MCF 10A (cell line): ENCODE measurements around the gene STARD13. TPM values are rescaled to one million over a fixed set of nuclear protein-coding genes. Genes with fewer than 3 reads are reported as not detected.
A peak's percentile ranks its signal among the peaks of the same experiment; 100 is the strongest.

Experiments
- BruUV-seq: library from RNA; stranded (reverse); fragments of 400-500 nt; replicated peaks from 2 replicates; lab custom pipeline; 2021; lab: Mats Ljungman, UMichigan
- CTCF ChIA-PET: fragments of 300-600 bp; sonication (Branson Sonifier 250); formaldehyde crosslinking; extraction: SDS; loops from one replicate; lab custom pipeline; 2021; ENCODE audit warnings: antibody characterized with exemption, inconsistent platforms; lab: Yijun Ruan, JAX
- POLR2A ChIA-PET: fragments of 300-600, 350-650 bp; sonication (Branson Sonifier 250); formaldehyde crosslinking; extraction: SDS; loops from one replicate; lab custom pipeline; 2020; ENCODE audit warnings: antibody characterized with exemption, inconsistent platforms; lab: Yijun Ruan, JAX
- DNase-seq: peaks from one replicate; pipeline ENCODE4 v3.0.0-alpha.2; 2018; ENCODE audit not compliant: unreplicated experiment
- H3K27ac Mint-ChIP-seq: one replicate; pipeline ENCODE4 v1.8.0; 2022; ENCODE audit warnings: mild to moderate bottlenecking, low read depth, mixed read lengths; ENCODE audit not compliant: unreplicated experiment
- H3K27me3 Mint-ChIP-seq: one replicate; pipeline ENCODE4 v1.8.0; 2022; ENCODE audit warnings: mixed read lengths; ENCODE audit not compliant: insufficient read depth, unreplicated experiment
- H3K36me3 Mint-ChIP-seq: one replicate; pipeline ENCODE4 v1.8.0; 2022; ENCODE audit warnings: mild to moderate bottlenecking, moderate library complexity, mixed read lengths; ENCODE audit not compliant: insufficient read depth, unreplicated experiment
- H3K4me1 Mint-ChIP-seq: one replicate; pipeline ENCODE4 v1.8.0; 2022; ENCODE audit warnings: mixed read lengths; ENCODE audit not compliant: insufficient read depth, unreplicated experiment
- H3K4me3 Mint-ChIP-seq: one replicate; pipeline ENCODE4 v1.8.0; 2022; ENCODE audit warnings: mild to moderate bottlenecking, moderate library complexity, mixed read lengths; ENCODE audit not compliant: unreplicated experiment
- H3K9me3 Mint-ChIP-seq: one replicate; pipeline ENCODE4 v1.8.0; 2022; ENCODE audit warnings: mixed read lengths; ENCODE audit not compliant: unreplicated experiment
- intact Hi-C: fragments of 100-400 bp; cut with micrococcal nuclease; formaldehyde crosslinking; loops from 2 replicates; pipeline ENCODE4 v1.14.1; 2022
- total RNA-seq: library from RNA; stranded (reverse); gene quantifications from 2 replicates; pipeline ENCODE4 v1.2.3, GENCODE V29; 2022
- TF ChIP-seq, protein P1 (sequence below): fragments of 200-600 bp; IDR thresholded peaks from one replicate; pipeline ENCODE4 v1.8.0; 2022; ENCODE audit warnings: antibody characterized with exemption, mild to moderate bottlenecking; ENCODE audit not compliant: unreplicated experiment

The STARD13 gene
- total RNA-seq, 1 experiment from 2014 or later = 31.9 TPM

DNA sequence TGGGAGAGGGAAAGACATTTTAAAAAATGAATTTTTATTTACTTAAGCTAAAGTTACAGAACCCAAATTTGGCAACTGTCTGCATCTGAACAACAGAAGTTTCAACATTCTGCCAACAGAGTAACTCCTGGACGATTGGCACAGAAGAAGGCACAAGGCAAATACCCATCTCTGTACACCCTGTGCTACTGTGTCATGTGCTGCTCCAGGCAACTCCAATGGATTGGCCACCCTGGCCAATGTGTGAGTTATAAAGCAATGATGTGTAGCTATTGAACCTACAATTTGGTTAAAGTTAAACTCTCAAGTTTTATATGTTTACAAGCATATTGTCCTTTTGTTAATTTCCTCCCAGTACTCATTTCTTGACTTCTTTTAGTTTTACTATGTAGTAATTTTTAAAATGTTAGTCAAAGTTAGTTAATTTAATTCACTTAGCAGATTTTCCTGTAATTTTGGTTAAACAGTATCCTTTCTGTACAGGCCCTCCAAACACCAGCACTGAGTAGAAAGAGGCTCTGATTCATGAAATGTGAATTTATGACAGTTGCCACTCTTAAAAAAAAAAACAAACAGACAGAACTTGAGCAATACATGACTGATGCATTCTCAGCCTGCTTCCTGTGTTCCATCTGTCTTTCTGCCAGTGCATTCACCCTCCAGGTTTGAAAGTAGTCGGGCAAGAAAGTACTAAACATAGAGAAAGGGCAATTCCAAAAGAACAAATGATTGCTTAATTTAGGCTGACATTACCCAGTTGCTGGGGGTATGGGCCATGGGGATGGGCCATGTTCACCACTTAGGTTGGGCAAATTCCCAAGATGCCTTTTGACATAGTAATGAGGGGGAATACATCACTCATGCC is 5.9 kb downstream of the STARD13 start:
- CTCF ChIA-PET = interaction anchor here (0.7 kb wide), 2 partner anchors 51 to 261 kb away, joined by 3 read pairs; no protein-coding TSS in a partner anchor
- Mint-ChIP-seq H3K36me3 (peaks cover 51% of the 10 kb centered on the region), H3K27me3 (no peaks in the 10 kb centered on the region), H3K9me3 (no peaks in the 10 kb centered on the region), H3K4me3 (peak overlapping the region; percentile 91), H3K4me1 (peaks cover 67% of the 10 kb centered on the region), H3K27ac (peak overlapping the region; percentile 95)
- peak; percentile 94 for DNase-seq
- BruUV-seq = no TSS peak
- TF ChIP-seq, protein P1, sequence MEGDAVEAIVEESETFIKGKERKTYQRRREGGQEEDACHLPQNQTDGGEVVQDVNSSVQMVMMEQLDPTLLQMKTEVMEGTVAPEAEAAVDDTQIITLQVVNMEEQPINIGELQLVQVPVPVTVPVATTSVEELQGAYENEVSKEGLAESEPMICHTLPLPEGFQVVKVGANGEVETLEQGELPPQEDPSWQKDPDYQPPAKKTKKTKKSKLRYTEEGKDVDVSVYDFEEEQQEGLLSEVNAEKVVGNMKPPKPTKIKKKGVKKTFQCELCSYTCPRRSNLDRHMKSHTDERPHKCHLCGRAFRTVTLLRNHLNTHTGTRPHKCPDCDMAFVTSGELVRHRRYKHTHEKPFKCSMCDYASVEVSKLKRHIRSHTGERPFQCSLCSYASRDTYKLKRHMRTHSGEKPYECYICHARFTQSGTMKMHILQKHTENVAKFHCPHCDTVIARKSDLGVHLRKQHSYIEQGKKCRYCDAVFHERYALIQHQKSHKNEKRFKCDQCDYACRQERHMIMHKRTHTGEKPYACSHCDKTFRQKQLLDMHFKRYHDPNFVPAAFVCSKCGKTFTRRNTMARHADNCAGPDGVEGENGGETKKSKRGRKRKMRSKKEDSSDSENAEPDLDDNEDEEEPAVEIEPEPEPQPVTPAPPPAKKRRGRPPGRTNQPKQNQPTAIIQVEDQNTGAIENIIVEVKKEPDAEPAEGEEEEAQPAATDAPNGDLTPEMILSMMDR = no peak
- intact Hi-C loops = loop anchor here (1.0 kb wide), 1 partner anchor 153 kb away; no protein-coding TSS in a partner anchor
- POLR2A ChIA-PET = interaction anchor here (0.7 to 6.8 kb wide), 17 partner anchors 12 to 691 kb away, joined by 3 to 66 read pairs (median 5); no protein-coding TSS in a partner anchor

DNA sequence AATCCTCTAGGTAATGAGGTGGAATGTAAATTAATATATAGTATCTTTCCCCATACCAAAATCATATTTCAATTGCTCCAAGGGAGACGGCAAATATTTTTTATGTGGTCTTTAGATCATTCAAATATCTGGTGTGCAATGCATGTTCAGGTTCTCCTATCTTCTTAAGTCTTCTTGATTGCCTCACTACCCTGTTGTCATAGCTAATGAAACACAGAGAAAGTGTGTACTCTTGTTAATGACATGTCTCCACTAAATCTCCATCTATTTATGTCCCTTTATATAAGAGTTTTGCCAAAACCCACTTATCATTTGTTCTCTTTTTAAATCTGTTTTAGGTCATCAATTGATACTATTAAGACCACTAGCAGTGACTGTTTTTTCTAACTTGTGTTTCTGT is 6.6 kb downstream of the STARD13 start:
- TF ChIP-seq, protein P1 = no peak
- H3K9me3 Mint-ChIP-seq = no peaks in the 10 kb centered on the region
- peak overlapping the region; percentile 95 for H3K27ac Mint-ChIP-seq
- BruUV-seq = no TSS peak
- intact Hi-C loops = no loop called here
- POLR2A ChIA-PET = interaction anchor here (0.6 to 6.8 kb wide), 17 partner anchors 11 to 740 kb away, joined by 3 to 66 read pairs (median 5); no protein-coding TSS in a partner anchor
- no peak for DNase-seq
- CTCF ChIA-PET = interaction anchor here (0.7 kb wide), 1 partner anchor 50 kb away, joined by 3 read pairs; no protein-coding TSS in a partner anchor
- H3K36me3 Mint-ChIP-seq = peaks cover 54% of the 10 kb centered on the region
- H3K4me3 Mint-ChIP-seq = peak overlapping the region; percentile 91
- no peaks in the 10 kb centered on the region for H3K27me3 Mint-ChIP-seq
- peaks cover 74% of the 10 kb centered on the region for H3K4me1 Mint-ChIP-seq

DNA sequence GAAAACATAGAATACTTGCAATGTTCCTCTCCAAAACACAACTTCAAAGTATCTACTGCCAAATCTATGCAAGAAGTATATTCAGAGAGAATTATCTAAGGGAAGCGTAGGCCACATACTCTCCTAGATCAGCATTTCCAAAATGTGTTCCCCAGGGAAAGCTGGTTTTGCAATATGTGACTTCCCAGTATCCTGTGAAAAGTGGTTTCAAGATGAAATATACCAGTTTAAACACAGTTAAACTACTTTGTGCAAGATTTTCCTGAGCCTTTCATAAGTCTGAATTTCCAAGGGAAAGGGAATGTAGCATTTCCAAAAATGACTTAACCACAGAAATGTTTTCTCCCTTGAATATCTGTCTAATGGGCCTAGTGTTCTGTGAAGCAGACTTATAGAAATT is 7.6 kb downstream of the STARD13 start:
- TF ChIP-seq, protein P1 = no peak
- no peak for DNase-seq
- Mint-ChIP-seq H3K4me1 (peaks cover 78% of the 10 kb centered on the region), H3K36me3 (peaks cover 52% of the 10 kb centered on the region), H3K9me3 (no peaks in the 10 kb centered on the region), H3K27ac (peak overlapping the region; percentile 95), H3K4me3 (no peak overlapping the region), H3K27me3 (no peaks in the 10 kb centered on the region)
- intact Hi-C loops = no loop called here
- BruUV-seq = no TSS peak
- CTCF ChIA-PET = interaction anchor here (0.6 to 1.5 kb wide), 2 partner anchors 7 to 210 kb away, joined by 4 to 6 read pairs; partner anchors contain the start of gene STARD13
- POLR2A ChIA-PET = interaction anchor here (1.0 to 6.8 kb wide), 8 partner anchors 10 to 109 kb away, joined by 3 to 66 read pairs (median 4); no protein-coding TSS in a partner anchor
